Adrenal gland (tissue), 12 donors: Measurements from ENCODE around the gene DUOXA2. TPM values are rescaled to one million over a fixed set of nuclear protein-coding genes. Genes with fewer than 3 reads are reported as not detected.

Source experiments
- DNase-seq, 7 donors: peaks; one replicate each; pipeline ENCODE4 v3.0.0-alpha.2; 2019 to 2020
- H3K27ac ChIP-seq, 5 donors: fragments of 200-600 bp; sonication (generic) in 4 of 5; 1 replicate in 3 of 5; 2 replicates in 2 of 5; pipeline versions ENCODE4 v1.5.1 to v1.8.0; 2016 to 2020; ENCODE audit warnings: mild to moderate bottlenecking in 1 of 5
- H3K27me3 ChIP-seq: fragments of 200-600 bp; 2 replicates; pipeline ENCODE4 v1.8.0; 2021
- H3K36me3 ChIP-seq, 2 donors: fragments of 200-600 bp; replicated peaks in 1 of 2; 1 replicate in 1 of 2; 2 replicates in 1 of 2; pipeline versions ENCODE4 v1.5.1 to v1.8.0; 2018 to 2022
- H3K4me1 ChIP-seq, 2 donors: fragments of 200-600 bp; replicated peaks in 1 of 2; 1 replicate in 1 of 2; 2 replicates in 1 of 2; pipeline versions ENCODE4 v1.5.1 to v1.8.0; 2018 to 2021
- H3K4me3 ChIP-seq, 4 donors: fragments of 200-600 bp; sonication (generic) in 3 of 4; one replicate each; pipeline ENCODE4 v1.5.1; 2016 to 2018
- H3K9me3 ChIP-seq, 3 donors: fragments of 200-600 bp; sonication (generic) in 1 of 3; replicated peaks in 1 of 3; 1 replicate in 2 of 3; 2 replicates in 1 of 3; pipeline versions ENCODE4 v1.5.1 to v1.8.0; 2016 to 2021
- CTCF ChIP-seq, 6 experiments: fragments of 450-650 bp in 4 of 6; fragments of 200-600 bp in 2 of 6; sonication (generic) in 1 of 6; IDR thresholded peaks; 1 replicate in 5 of 6; 2 replicates in 1 of 6; pipeline versions ENCODE4 v1.5.1 to v1.8.0; 2016 to 2021; ENCODE audit warnings: antibody characterized with exemption in 6 of 6, mild to moderate bottlenecking in 2 of 6, moderate library complexity in 1 of 6
- POLR2A ChIP-seq, 2 donors: fragments of 450-650 bp; IDR thresholded peaks; one replicate each; pipeline ENCODE4 v1.6.1; 2017; ENCODE audit warnings: antibody characterized with exemption in 2 of 2, mild to moderate bottlenecking in 2 of 2, moderate library complexity in 1 of 2
- WGBS, 4 donors: extraction: QIAGEN DNeasy Blood & Tissue Kit in 2 of 4; methylation state at CpG; one replicate each; pipeline versions ENCODE4 v1.1.5 to v1.1.7; 2013 to 2017; 5-methylcytosine and 5-hydroxymethylcytosine counted together
- intact Hi-C, 2 donors: fragments of 100-400 bp; cut with DNase I; formaldehyde crosslinking; loops; one replicate each; pipeline versions ENCODE4 v1.14.1 to v1.15.0; 2022 to 2023
- polyA plus RNA-seq, 3 donors: library from polyadenylated mRNA; stranded (reverse); fragments of 200-250 nt in 2 of 3; fragments of 350-450 nt in 1 of 3; fragmentation: Illumina TruSeq in 1 of 3; extraction: RNeasy Lipid Tissue Mini Kit (QIAGEN cat#74804) in 1 of 3; gene quantifications; one replicate each; pipeline ENCODE4 v1.2.3, GENCODE V29; 2013 to 2014
- total RNA-seq, 9 donors: library from RNA; depleted of rRNA in 4 of 9; stranded (reverse); fragments of >200 nt in 4 of 9; fragments of 120-200 nt in 1 of 9; fragmentation: NEBNext Ultra II Directional in 1 of 9; extraction: Animal tissue kit (Norgen Biotek cat#: 25700) in 1 of 9; gene quantifications; one replicate each; pipeline versions ENCODE4 v1.1.0 to v1.2.4, GENCODE V29; 2013 to 2023
- donor health status: healthy with polysubstance abuse.
- donor health status: Bipolar disorder and iron deficiency.
- donor health status: DM: yes; HTN: yes; CAD: no.
- donor health status: DM: no; HTN: no; CAD: no.
- donor health status: DM: no; HTN: no; CAD: no.
- donor health status: DM: yes; HTN: yes; CAD: no.

DUOXA2 gene
- total and polyA plus RNA-seq, 12 donors, result 0.11 to 4.1 (median 0.85) TPM; not detected in 4

- Histone ChIP-seq H3K27me3 (no peaks in the 10 kb centered on the region), H3K9me3 (no peaks in the 10 kb centered on the region), H3K4me1 (peaks cover 0 to 7% of the 10 kb centered on the region in 2 donors), H3K27ac (no peak overlapping the region), H3K4me3 (no peak overlapping the region), H3K36me3 (no peaks in the 10 kb centered on the region)
- intact Hi-C loops, result no loop called here
- no peak for TF ChIP-seq POLR2A (IDR thresholded peaks at IDR 0.05)
- no peak for TF ChIP-seq CTCF (IDR thresholded peaks at IDR 0.05)
- 73 to 89% (median 81%) methylated on average over 8 of the region's 8 CpGs for WGBS, 4 donors
- no peak for DNase-seq
These were observed 41.6 kb downstream of the DUOXA2 start for GRCh38 chr15:45155739-45156138.

DNA sequence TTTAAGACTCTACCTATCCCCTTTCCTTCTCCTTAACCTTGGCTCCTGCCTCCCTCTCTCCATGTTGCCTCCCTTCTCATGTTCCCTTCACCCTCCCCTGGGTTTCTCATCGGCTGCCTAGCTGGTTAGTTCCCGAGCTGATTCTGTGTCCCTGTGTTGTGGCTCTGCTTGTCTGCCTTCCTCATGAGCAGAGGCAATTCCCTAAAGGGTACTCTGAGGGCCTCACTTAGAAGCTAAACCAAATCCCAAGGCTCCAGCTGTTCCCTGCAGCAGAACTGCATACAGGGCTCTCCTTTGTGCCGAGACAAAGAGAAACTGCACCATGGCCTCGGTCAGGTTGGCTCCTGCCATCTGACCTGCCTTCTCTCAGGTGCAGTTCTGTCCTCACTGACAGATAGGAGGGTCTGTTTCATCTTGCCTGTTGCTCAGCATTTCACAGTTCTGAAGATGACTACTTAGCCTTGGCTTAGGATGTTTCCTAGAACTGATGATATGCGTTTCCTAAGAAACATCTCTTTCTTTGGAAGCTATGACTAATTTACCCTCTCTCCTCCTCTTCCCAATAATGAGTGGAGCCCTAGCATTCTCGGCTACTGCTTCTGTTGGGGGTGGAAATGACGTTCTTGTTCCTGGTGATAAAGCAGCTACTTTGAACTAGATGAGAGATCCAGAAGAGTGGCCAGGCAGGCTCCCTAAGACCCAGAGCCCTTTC is 42.8 kb downstream of the DUOXA2 start:
- intact Hi-C loops, result no loop called here
- peak overlapping the region in 1 of 5 donors; percentile 54 for H3K27ac ChIP-seq

GRCh38 chr15:45157974-45158373 is 43.8 kb downstream of the DUOXA2 start:
- no peaks in the 10 kb centered on the region for H3K9me3 ChIP-seq
- no peaks in the 10 kb centered on the region for H3K36me3 ChIP-seq
- TF ChIP-seq CTCF (IDR thresholded peaks at IDR 0.05), result no peak
- no peak for TF ChIP-seq POLR2A (IDR thresholded peaks at IDR 0.05)
- no peak overlapping the region for H3K27ac ChIP-seq
- 73 to 76% (median 75%) methylated on average over 1 of the region's 1 CpG for WGBS, 4 donors
- no peak overlapping the region for H3K4me3 ChIP-seq
- H3K27me3 ChIP-seq, result no peaks in the 10 kb centered on the region
- intact Hi-C loops, result no loop called here
- peaks cover 0 to 11% of the 10 kb centered on the region in 2 donors for H3K4me1 ChIP-seq
- DNase-seq, result no peak

More for the DNA sequence above, 42.8 kb downstream of the DUOXA2 start:
- TF ChIP-seq POLR2A (IDR thresholded peaks at IDR 0.05), result no peak
- no peak for TF ChIP-seq CTCF (IDR thresholded peaks at IDR 0.05)
- H3K36me3 ChIP-seq, result no peaks in the 10 kb centered on the region
- peaks cover 0 to 7% of the 10 kb centered on the region in 2 donors for H3K4me1 ChIP-seq
- no peak for DNase-seq
- H3K4me3 ChIP-seq, result no peak overlapping the region
- H3K27me3 ChIP-seq, result no peaks in the 10 kb centered on the region
- no peaks in the 10 kb centered on the region for H3K9me3 ChIP-seq
- WGBS, 4 donors, result 69 to 81% (median 79%) methylated on average over 7 of the region's 7 CpGs

GRCh38 chr15:45161666-45162065 is 47.5 kb downstream of the DUOXA2 start:
- TF ChIP-seq POLR2A (IDR thresholded peaks at IDR 0.05) (no peak), CTCF (IDR thresholded peaks at IDR 0.05) (no peak)

More at GRCh38 chr15:45161666-45162065, 47.5 kb downstream of the DUOXA2 start:
- Histone ChIP-seq H3K9me3 (no peaks in the 10 kb centered on the region), H3K27me3 (no peaks in the 10 kb centered on the region), H3K4me1 (peaks cover 6 to 20% of the 10 kb centered on the region in 2 donors), H3K36me3 (no peaks in the 10 kb centered on the region), H3K4me3 (no peak overlapping the region), H3K27ac (no peak overlapping the region)
- WGBS, 4 donors, result 91 to 95% (median 91%) methylated on average over 7 to 14 of the region's 14 CpGs
- intact Hi-C loops, result loop anchor here (10.0 kb wide), 2 partner anchors 233 to 243 kb away; a partner anchor contains a TSS
- DNase-seq, result no peak
